ENCODE results near the gene MVB12B. TPM values are rescaled to one million over a fixed set of nuclear protein-coding genes. Genes with fewer than 3 reads are reported as not detected.

The MVB12B gene
- total and polyA plus RNA-seq, 2 of the 8 experiments (the other 6 are each of a cell fraction or from before 2014, with no cell fraction given): 2.6 to 5.0 TPM

GRCh38 chr9:126508928-126509327 lies 182.3 kb downstream of the MVB12B start (continued):
- TF ChIP-seq JUN (IDR thresholded peaks at IDR 0.05; ENCODE audit: low read depth, low read length): no peak
- no peak for TF ChIP-seq YY1 (IDR thresholded peaks at IDR 0.05; ENCODE audit: low read depth, low read length)
